OCI-LY3 (cell line): ENCODE results near the gene CDKN3.

Experiments
- CTCF ChIP-seq: fragments of 200-600, 300-600 bp; sonication (generic); IDR thresholded peaks from 2 replicates; pipeline ENCODE4 v1.5.1; 2014; ENCODE audit warnings: antibody characterized with exemption, low read length, low read depth
- EZH2phosphoT487 ChIP-seq: fragments of 200-600 bp; shearing (Covaris generic); IDR thresholded peaks from 2 replicates; pipeline ENCODE4 v1.6.1; 2018; ENCODE audit warnings: antibody characterized with exemption, mixed run types, low read depth

DNA sequence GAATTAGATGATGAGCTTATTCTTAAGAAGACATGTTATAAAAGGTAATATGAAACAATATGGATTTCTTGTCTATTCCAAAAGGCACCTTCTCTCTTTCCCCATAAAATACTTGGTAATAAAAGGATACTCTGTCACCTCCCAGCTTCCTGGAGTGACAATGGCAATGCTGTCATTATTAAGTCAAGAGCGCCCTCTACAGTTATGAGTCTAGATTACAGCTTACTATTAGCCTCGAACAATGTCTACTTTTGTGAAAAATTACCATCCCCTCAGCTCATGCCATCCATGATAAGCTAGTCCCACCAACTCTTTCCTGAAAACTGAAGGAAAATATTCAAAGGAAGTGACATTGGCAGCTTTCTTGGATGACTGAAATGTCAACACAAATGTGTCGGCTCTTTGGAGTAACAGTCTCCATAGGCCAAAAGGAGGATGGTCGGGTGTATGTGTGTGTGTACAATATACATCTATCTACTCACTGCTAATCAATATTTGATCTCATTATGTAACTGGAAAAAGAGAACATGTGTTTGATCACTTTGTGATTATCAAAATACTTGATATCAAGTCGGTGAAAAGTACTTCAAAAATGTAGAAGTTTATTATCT is 48.7 kb upstream of the CDKN3 start:
- TF ChIP-seq CTCF, result peak; percentile 87
- TF ChIP-seq EZH2phosphoT487, result no peak
